Suprapubic skin (tissue), 3 donors: ENCODE results near the gene CDC42BPG.

Experiments
- EP300 ChIP-seq: sonication (generic); formaldehyde crosslinking; IDR thresholded peaks from one replicate; pipeline ENCODE4 v1.6.1; 2017; ENCODE audit warnings: antibody characterized with exemption
- POLR2A ChIP-seq, 2 donors: fragments of 450-650 bp; IDR thresholded peaks; one replicate each; pipeline ENCODE4 v1.6.1; 2017; ENCODE audit warnings: antibody characterized with exemption in 2 of 2, mild to moderate bottlenecking in 2 of 2, moderate library complexity in 2 of 2
- TF ChIP-seq, protein P1 (sequence below), 2 donors: fragments of 200-600 bp in 1 of 2; fragments of 450-650 bp in 1 of 2; sonication (generic) in 1 of 2; IDR thresholded peaks; one replicate each; pipeline ENCODE4 v1.5.1; 2016 to 2019; ENCODE audit warnings: antibody characterized with exemption in 2 of 2, mild to moderate bottlenecking in 1 of 2, moderate library complexity in 1 of 2

DNA sequence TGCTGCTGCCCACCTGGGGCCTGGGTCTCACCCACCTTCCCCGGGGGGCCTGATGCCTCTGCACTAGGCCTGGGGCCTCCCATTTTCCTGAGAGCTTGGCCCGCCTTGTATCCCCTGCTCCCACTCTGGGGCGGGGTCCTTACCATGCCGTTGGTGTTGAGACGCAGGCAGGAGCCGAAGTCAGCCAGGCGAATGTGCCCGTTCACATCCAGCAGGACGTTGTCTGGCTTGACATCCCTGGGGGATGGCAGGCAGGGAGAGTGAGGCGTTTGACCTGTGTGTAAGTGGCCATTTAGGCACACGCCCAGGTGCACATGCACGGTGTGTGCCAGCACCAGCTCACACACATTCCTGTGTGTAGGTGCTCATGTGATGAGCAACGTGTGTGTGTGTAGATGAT is 5.1 kb downstream of the CDC42BPG start:
- TF ChIP-seq, protein P1, sequence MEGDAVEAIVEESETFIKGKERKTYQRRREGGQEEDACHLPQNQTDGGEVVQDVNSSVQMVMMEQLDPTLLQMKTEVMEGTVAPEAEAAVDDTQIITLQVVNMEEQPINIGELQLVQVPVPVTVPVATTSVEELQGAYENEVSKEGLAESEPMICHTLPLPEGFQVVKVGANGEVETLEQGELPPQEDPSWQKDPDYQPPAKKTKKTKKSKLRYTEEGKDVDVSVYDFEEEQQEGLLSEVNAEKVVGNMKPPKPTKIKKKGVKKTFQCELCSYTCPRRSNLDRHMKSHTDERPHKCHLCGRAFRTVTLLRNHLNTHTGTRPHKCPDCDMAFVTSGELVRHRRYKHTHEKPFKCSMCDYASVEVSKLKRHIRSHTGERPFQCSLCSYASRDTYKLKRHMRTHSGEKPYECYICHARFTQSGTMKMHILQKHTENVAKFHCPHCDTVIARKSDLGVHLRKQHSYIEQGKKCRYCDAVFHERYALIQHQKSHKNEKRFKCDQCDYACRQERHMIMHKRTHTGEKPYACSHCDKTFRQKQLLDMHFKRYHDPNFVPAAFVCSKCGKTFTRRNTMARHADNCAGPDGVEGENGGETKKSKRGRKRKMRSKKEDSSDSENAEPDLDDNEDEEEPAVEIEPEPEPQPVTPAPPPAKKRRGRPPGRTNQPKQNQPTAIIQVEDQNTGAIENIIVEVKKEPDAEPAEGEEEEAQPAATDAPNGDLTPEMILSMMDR (IDR thresholded peaks at IDR 0.05): no peak
- TF ChIP-seq POLR2A (IDR thresholded peaks at IDR 0.05) (no peak), EP300 (no peak)
